ENCODE results near the gene CHST8. TPM values are rescaled to one million over a fixed set of nuclear protein-coding genes. Genes with fewer than 3 reads are reported as not detected.

Gene CHST8
- polyA plus RNA-seq, 2 of the 4 experiments (the other 2 are of a cell fraction), result not detected

DNA sequence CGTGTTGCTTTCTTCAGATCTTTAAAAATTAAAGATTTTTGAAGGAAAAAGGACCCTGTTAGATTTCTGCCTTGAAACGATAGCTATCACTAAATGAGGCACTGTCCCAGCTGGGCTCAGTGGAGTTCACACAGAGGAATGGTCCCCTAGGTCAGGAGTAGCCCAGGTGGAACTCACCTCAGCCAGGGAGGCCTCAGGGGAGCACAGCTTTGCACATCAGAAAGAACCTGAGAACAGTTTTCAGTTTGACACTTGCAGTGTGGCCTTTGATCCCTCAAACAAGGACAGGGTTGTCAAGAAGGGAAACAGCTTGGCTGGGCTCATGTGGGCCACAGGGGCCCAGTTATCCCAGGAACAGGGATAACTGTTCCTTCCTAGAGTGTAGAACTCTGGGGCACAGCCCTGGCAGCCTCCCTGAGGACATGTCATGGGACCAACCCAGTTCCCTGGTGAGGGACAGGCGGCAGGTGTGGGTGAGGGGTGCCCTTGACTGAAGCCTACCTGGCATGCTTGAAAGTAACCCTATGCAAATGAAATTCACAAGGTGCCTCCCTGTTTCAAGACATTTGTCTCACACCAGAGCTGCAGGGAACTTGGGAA, 59.4 kb downstream of the CHST8 start:
- ChIA-PET POLR2A (no interaction called here), CTCF (interaction anchor here (0.6 to 2.2 kb wide), 2 partner anchors 97 to 496 kb away, joined by 3 to 7 read pairs; no protein-coding TSS in a partner anchor)
- Histone ChIP-seq H3K4me3 (no peak overlapping the region), H3K4me1 (no peaks in the 10 kb centered on the region), H3K4me2 (no peak overlapping the region), H3K9me3 (no peaks in the 10 kb centered on the region), H3K27ac (no peak overlapping the region)
- 2% methylated on average over 3 of the region's 3 CpGs for WGBS (ENCODE audit: missing lambda C conversion rate)
- TF ChIP-seq HOXB13 (CRISPR knock-in tag; IDR thresholded peaks at IDR 0.05; ENCODE audit: low read depth) (no peak), FOXS1 (CRISPR knock-in tag; IDR thresholded peaks at IDR 0.05) (no peak), TFCP2L1 (CRISPR knock-in tag; IDR thresholded peaks at IDR 0.05) (no peak), FOSL2 (IDR thresholded peaks at IDR 0.05) (no peak), FOSL2 (CRISPR knock-in tag; IDR thresholded peaks at IDR 0.05) (no peak)
- TF ChIP-seq, protein P1, sequence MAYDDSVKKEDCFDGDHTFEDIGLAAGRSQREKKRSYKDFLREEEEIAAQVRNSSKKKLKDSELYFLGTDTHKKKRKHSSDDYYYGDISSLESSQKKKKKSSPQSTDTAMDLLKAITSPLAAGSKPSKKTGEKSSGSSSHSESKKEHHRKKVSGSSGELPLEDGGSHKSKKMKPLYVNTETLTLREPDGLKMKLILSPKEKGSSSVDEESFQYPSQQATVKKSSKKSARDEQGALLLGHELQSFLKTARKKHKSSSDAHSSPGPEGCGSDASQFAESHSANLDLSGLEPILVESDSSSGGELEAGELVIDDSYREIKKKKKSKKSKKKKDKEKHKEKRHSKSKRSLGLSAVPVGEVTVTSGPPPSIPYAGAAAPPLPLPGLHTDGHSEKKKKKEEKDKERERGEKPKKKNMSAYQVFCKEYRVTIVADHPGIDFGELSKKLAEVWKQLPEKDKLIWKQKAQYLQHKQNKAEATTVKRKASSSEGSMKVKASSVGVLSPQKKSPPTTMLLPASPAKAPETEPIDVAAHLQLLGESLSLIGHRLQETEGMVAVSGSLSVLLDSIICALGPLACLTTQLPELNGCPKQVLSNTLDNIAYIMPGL (CRISPR knock-in tag; IDR thresholded peaks at IDR 0.05; ENCODE audit: borderline replicate concordance), result no peak
- TF ChIP-seq, protein P2, sequence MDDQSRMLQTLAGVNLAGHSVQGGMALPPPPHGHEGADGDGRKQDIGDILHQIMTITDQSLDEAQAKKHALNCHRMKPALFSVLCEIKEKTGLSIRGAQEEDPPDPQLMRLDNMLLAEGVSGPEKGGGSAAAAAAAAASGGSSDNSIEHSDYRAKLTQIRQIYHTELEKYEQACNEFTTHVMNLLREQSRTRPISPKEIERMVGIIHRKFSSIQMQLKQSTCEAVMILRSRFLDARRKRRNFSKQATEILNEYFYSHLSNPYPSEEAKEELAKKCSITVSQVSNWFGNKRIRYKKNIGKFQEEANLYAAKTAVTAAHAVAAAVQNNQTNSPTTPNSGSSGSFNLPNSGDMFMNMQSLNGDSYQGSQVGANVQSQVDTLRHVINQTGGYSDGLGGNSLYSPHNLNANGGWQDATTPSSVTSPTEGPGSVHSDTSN (IDR thresholded peaks at IDR 0.05), result no peak
- DNase-seq (ENCODE audit: low read depth in 1 of 2, low spot score in 1 of 2) (no peak), FAIRE-seq (peak; percentile 59), ATAC-seq (no peak)

DNA sequence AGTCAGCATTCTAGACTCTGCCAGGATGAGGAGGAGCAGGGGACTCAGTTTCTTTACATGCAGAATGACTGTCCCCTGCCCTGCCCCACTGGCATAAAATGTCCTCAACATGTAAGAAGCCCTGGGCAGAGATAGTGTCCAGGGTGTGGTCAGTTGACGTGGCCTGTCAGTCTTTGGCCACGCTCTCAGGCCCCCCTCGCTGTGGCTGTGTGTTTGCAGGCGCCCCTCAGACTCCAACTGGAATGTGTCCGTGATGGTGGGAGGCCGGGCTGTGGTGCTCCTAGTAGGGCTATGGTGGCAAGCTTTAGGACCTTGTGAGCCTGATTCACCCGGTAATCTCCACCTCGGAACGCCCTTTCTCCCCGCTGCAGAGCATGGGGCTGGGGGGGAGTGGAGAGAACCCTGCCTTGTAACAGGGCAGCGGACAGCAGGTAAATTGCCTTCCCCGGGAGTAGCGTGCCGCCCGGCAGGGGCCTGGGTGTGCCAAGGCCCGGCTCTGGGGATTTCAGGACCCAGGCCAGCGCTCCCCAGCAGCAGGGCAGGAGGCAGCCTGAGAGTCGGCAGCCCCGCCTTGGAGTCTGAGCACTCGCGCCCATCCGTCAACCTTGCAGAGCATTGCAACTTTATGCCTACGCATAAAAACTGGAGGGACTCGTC, 62.3 kb downstream of the CHST8 start:
- Histone ChIP-seq H3K9me3 (no peaks in the 10 kb centered on the region), H3K4me3 (no peak overlapping the region), H3K27ac (no peak overlapping the region), H3K4me2 (no peak overlapping the region), H3K4me1 (no peaks in the 10 kb centered on the region)
- peak; percentile 79 to 85 for ATAC-seq
- ChIA-PET CTCF (no interaction called here), POLR2A (no interaction called here)
- FAIRE-seq, result no peak
- TF ChIP-seq FOXS1 (CRISPR knock-in tag; IDR thresholded peaks at IDR 0.05), result no peak
- TF ChIP-seq, protein P3, sequence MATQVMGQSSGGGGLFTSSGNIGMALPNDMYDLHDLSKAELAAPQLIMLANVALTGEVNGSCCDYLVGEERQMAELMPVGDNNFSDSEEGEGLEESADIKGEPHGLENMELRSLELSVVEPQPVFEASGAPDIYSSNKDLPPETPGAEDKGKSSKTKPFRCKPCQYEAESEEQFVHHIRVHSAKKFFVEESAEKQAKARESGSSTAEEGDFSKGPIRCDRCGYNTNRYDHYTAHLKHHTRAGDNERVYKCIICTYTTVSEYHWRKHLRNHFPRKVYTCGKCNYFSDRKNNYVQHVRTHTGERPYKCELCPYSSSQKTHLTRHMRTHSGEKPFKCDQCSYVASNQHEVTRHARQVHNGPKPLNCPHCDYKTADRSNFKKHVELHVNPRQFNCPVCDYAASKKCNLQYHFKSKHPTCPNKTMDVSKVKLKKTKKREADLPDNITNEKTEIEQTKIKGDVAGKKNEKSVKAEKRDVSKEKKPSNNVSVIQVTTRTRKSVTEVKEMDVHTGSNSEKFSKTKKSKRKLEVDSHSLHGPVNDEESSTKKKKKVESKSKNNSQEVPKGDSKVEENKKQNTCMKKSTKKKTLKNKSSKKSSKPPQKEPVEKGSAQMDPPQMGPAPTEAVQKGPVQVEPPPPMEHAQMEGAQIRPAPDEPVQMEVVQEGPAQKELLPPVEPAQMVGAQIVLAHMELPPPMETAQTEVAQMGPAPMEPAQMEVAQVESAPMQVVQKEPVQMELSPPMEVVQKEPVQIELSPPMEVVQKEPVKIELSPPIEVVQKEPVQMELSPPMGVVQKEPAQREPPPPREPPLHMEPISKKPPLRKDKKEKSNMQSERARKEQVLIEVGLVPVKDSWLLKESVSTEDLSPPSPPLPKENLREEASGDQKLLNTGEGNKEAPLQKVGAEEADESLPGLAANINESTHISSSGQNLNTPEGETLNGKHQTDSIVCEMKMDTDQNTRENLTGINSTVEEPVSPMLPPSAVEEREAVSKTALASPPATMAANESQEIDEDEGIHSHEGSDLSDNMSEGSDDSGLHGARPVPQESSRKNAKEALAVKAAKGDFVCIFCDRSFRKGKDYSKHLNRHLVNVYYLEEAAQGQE (IDR thresholded peaks at IDR 0.05), result peak; percentile 89
- 14% methylated on average over 24 of the region's 24 CpGs for WGBS (ENCODE audit: missing lambda C conversion rate)
- DNase-seq (ENCODE audit: low read depth in 1 of 2, low spot score in 1 of 2), result peak; percentile 49 to 51

DNA sequence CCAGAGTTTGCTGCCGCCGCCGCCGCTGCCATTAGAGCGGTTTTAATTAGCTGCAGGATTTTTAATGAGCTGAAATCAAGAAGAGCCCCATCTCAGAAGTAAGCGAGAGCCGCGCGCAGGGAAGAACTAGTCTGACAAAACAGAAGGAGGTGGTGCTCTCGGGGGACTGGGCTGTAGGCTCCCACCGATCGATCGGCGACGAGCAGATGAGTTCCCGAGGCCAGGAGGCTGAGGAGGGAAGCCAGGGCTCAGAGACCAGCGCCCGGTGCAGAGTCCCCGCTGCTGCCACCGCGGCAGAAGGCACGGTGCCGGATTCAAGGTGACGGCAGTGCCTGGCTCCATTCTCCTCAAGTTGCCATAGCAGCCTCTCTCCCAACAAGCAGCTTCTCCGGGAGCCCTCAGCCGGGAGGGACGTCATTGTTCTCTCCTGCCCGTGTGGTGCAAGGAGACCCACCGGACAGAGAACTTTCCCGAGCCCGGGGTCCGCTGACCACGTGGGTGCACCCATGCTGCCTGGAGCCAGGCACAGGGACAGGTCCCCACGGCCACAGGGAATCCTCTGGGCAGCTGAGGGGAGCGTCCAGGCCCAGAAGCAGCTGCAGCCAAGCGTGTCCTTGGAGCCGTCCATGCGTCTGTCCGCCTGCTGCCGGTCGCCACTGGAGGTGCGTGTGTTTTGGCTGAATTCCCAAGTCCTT, 62.9 kb downstream of the CHST8 start:
- POLR2A ChIA-PET, result no interaction called here
- Histone ChIP-seq H3K27ac (no peak overlapping the region), H3K4me3 (no peak overlapping the region), H3K4me1 (no peaks in the 10 kb centered on the region), H3K4me2 (no peak overlapping the region), H3K9me3 (no peaks in the 10 kb centered on the region)
- TF ChIP-seq TFCP2L1 (CRISPR knock-in tag; IDR thresholded peaks at IDR 0.05), result no peak
- TF ChIP-seq, protein P3 (IDR thresholded peaks at IDR 0.05), result peak; percentile 3; the same call in 1 of the 2 replicates
- FAIRE-seq, result no peak
- 40% methylated on average over 42 of the region's 42 CpGs for WGBS (ENCODE audit: missing lambda C conversion rate)
- no peak for DNase-seq (ENCODE audit: low read depth in 1 of 2, low spot score in 1 of 2)
- CTCF ChIA-PET, result interaction anchor here (0.6 to 2.9 kb wide), 3 partner anchors 10 to 90 kb away, joined by 3 to 10 read pairs (median 4); no protein-coding TSS in a partner anchor
- peak in 1 of 2 experiments; percentile 4; a peak in 1 of 6 replicates for ATAC-seq
